ENCODE measurements around the gene BAIAP2L2. TPM values are rescaled to one million over a fixed set of nuclear protein-coding genes. Genes with fewer than 3 reads are reported as not detected.

Gene BAIAP2L2, protein sequence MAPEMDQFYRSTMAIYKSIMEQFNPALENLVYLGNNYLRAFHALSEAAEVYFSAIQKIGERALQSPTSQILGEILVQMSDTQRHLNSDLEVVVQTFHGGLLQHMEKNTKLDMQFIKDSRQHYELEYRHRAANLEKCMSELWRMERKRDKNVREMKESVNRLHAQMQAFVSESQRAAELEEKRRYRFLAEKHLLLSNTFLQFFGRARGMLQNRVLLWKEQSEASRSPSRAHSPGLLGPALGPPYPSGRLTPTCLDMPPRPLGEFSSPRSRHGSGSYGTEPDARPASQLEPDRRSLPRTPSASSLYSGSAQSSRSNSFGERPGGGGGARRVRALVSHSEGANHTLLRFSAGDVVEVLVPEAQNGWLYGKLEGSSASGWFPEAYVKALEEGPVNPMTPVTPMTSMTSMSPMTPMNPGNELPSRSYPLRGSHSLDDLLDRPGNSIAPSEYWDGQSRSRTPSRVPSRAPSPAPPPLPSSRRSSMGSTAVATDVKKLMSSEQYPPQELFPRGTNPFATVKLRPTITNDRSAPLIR
- total RNA-seq (0.16 and 0.20 TPM in 2 replicates), polyA plus RNA-seq (0.35 and 0.43 TPM in 2 replicates), polyA minus RNA-seq (not detected in 2 replicates), Bru-seq, nascent RNA (percentile 16 among the genes with signal in this experiment), BruChase-seq, experiment 1, labeled RNA remaining after a 6-hour chase (percentile 13 among the genes with signal in this experiment), BruChase-seq, experiment 2, labeled RNA remaining after a 2-hour chase (percentile 9 among the genes with signal in this experiment)
- polyA plus RNA-seq (2011; cell fraction: cytosol; rRNA removed): 0.11 and 0.15 TPM in 2 replicates
- polyA plus RNA-seq (2011; cell fraction: nucleus; rRNA removed): 0.17 and 0.50 TPM in 2 replicates
- 0.13 and 0.95 TPM in 2 replicates for polyA plus RNA-seq (2012)
- not detected for polyA minus RNA-seq (2011; cell fraction: cytosol; rRNA and poly(A)+ RNA removed)
- polyA minus RNA-seq (2011; cell fraction: nucleus; rRNA and poly(A)+ RNA removed): not detected in 2 replicates
- long read RNA-seq, partial matches to known transcripts: 1 of 49 reads
- long read RNA-seq, other reads (novel, unspliced or antisense): 48 of 49 reads

- no peak within 1 kb of the TSS for H3K27ac ChIP-seq (ENCODE audit: insufficient read depth, low read depth, low read length)
- dilution Hi-C loops (cut with MboI; ENCODE audit: extremely low pct_ligation_motif_present, low sequenced_read_pairs) (no loop called here), intact Hi-C loops (cut with micrococcal nuclease) (no loop called here)
- no peaks in the 10 kb centered on the region for H3K4me1 ChIP-seq (ENCODE audit: control insufficient read depth, extremely low read depth, insufficient read depth, low read length)
- FAIRE-seq: no peak
- no peaks in the 10 kb centered on the region for H3K9me3 ChIP-seq (replicated peaks; ENCODE audit: control insufficient read depth, insufficient read depth, low read length)
- no peaks in the 10 kb centered on the region for H3K27me3 ChIP-seq (ENCODE audit: control insufficient read depth in 2 of 2, insufficient read depth in 2 of 2, low read length in 2 of 2)
- TF ChIP-seq MYC (IDR thresholded peaks at IDR 0.05; ENCODE audit: low read depth, low read length): no peak
- TF ChIP-seq JUN (IDR thresholded peaks at IDR 0.05; ENCODE audit: borderline replicate concordance, insufficient read depth, insufficient read length, low read depth): no peak
- no peak for TF ChIP-seq CTCF (IDR thresholded peaks at IDR 0.05; ENCODE audit: extremely low read depth in 1 of 2, insufficient read depth in 1 of 2, low read depth in 1 of 2, low read length in 2 of 2)
- no peak for TF ChIP-seq MAX (IDR thresholded peaks at IDR 0.05; ENCODE audit: insufficient read depth, insufficient read length)
- TF ChIP-seq POLR2AphosphoS5 (IDR thresholded peaks at IDR 0.05; ENCODE audit: insufficient read depth, low read depth, low read length): no peak
- no peak for TF ChIP-seq GATA2 (IDR thresholded peaks at IDR 0.05; ENCODE audit: insufficient read depth, insufficient read length, low read depth, low read length)
- TF ChIP-seq FOS (IDR thresholded peaks at IDR 0.05; ENCODE audit: borderline replicate concordance, insufficient read depth, low read length): no peak
- no peak for TF ChIP-seq POLR2A (IDR thresholded peaks at IDR 0.05; ENCODE audit: low read depth, low read length)
- no peak for TF ChIP-seq EZH2 (IDR thresholded peaks at IDR 0.05; ENCODE audit: borderline replicate concordance, low read depth, low read length, severe bottlenecking)
- H2AFZ ChIP-seq (ENCODE audit: low read depth, low read length): no peak within 1 kb of the TSS
- DNase-seq (ENCODE audit: low read depth, low spot score): no peak
- no peaks in the 10 kb centered on the region for H3K79me2 ChIP-seq (ENCODE audit: control insufficient read depth, insufficient read depth, low read length)
- ChIA-PET POLR2A (no interaction called here), CTCF (interaction anchor here (0.5 to 1.4 kb wide), 7 partner anchors 10 to 96 kb away, joined by 3 to 4 read pairs (median 3); partner anchors contain the start of gene MAFF)
- H3K4me2 ChIP-seq (ENCODE audit: insufficient read depth, low read length): no peak within 1 kb of the TSS
- no peak within 1 kb of the TSS for H3K9ac ChIP-seq (replicated peaks; ENCODE audit: extremely low read depth, insufficient read depth, low read length)
- no TSS peak for BruUV-seq (replicated peaks)
- no peak within 1 kb of the TSS for H3K4me3 ChIP-seq (replicated peaks in 1 of 3; ENCODE audit: insufficient read depth in 1 of 3, low read depth in 1 of 3, low read length in 3 of 3)
- H3K9me1 ChIP-seq (replicated peaks; ENCODE audit: control insufficient read depth, extremely low read depth, insufficient read depth, low read length): no peaks in the 10 kb centered on the region
- no peaks in the 10 kb centered on the region for H3K36me3 ChIP-seq (ENCODE audit: control insufficient read depth in 2 of 2, extremely low read depth in 1 of 2, insufficient read depth in 2 of 2, low read length in 2 of 2)
- H4K20me1 ChIP-seq (replicated peaks; ENCODE audit: control insufficient read depth, extremely low read depth, insufficient read depth, low read length): no peaks in the 10 kb centered on the region
Observed at GRCh38 chr22:38110008-38110862, at the start of gene BAIAP2L2. TSS of gene BAIAP2L2 (minus strand) at chr22:38110684. CDS start at chr22:38110525, 159 bp downstream.
